Fibroblast of the aortic adventitia (primary cell): ENCODE data around the gene NOL4L. TPM values are rescaled to one million over a fixed set of nuclear protein-coding genes. Genes with fewer than 3 reads are reported as not detected.

Experiments
- DNase-seq: peaks from one replicate; pipeline ENCODE4 v3.0.0-alpha.2; 2010; ENCODE audit warnings: low read depth
- H3K4me3 ChIP-seq: 2 replicates; pipeline ENCODE4 v1.5.1; 2011; ENCODE audit warnings: low read depth, mild to moderate bottlenecking, control low read depth, low read length, moderate library complexity
- CTCF ChIP-seq: IDR thresholded peaks from 2 replicates; pipeline ENCODE4 v1.5.1; 2011; ENCODE audit warnings: mild to moderate bottlenecking, low read length, control low read depth, inconsistent platforms; ENCODE audit not compliant: insufficient read depth
- total RNA-seq: library from RNA; depleted of rRNA; stranded (reverse); fragments of >200 nt; gene quantifications from 2 replicates; pipeline ENCODE4 v1.2.3, GENCODE V29; 2012; ENCODE audit warnings: low replicate concordance

The NOL4L gene
- total RNA-seq, 1 donor: 4.5 TPM

- no peak for DNase-seq
- no peak overlapping the region for H3K4me3 ChIP-seq
- no peak for TF ChIP-seq CTCF
These were observed 13.6 kb downstream of the NOL4L start for GRCh38 chr20:32571566-32571965.

DNA sequence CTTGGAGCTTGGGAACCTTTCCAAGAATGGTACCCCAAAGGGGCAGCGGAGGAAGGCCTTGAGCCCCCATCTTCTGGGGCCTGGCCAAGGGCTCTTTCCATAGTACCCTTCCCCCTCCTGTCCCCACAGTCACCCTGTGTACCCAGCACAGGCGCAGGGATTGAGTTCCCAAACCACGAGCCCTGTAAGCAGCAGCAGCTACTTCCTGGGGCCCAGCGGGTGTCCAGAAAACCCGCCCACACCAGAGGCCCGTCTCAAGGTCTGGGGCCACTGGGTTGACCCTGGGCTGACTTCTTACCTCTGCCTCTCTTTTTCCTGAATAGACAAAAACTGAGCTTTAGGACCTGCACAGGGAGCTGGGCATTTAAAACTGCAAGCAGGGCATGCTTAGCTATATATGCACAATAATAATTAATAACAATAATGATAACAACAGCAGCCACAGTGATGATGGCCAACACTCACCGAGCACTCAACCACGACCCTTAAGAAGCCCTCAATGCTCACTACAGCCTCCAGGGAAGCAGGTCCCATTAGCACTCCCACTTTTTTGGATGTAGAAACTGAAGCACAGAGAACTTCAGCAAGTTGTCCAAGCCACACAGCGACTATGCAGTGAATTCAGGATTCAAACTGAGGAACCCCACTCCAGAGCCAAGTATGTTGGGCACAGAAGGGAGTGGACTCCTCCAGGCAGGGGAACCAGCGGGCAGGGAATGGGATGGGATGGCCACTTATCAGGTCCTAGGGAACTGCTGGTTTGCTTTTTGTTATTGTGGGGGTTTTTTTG is 14.5 kb downstream of the NOL4L start:
- DNase-seq: no peak

DNA sequence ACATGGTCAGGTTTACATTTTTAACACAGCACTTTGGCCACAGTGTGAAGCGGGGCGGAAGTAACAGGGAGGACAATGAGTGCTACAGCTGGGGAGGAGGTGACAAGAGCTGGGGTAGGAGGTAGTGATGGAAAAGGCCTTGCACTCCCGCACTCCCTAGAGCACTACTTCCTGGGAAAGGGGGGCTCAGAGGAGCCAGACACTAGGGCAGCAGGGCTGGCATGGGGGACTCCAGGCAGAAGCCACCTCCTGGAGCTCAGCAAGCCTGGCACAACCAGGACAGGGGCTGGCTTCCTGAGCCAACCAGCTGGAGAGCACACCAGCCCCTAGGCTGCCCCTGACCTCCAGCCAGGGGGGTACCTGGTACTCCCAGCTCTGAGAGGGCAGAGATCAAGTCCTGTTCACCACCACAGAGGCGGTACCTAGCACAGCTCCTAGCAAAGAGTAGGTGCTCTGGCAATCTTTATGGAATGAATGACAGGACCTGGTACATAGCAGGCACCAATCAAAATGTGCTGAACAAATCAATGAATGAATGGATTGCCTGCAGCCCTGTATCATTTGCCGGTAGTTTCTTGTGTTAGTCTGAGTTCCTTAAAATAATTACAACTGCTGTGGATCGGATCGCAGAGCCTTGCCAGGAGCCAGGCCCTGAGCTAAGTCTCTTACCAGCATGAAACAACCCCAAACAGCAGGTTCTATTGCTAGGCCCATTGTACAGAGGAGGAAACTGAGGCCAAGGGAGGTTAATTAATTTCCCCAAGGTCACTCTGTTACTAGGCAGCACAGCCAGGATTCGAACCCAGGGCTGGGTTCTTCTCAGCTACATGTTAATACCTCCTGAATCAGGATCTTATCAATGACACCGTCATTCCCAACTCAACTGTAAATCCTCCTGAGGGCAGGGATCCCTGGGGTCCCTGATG is 15.5 kb downstream of the NOL4L start:
- DNase-seq: no peak
- no peak for TF ChIP-seq CTCF
- no peak overlapping the region for H3K4me3 ChIP-seq

More for the DNA sequence above, 14.5 kb downstream of the NOL4L start:
- no peak overlapping the region for H3K4me3 ChIP-seq
- TF ChIP-seq CTCF: no peak

- TF ChIP-seq CTCF: no peak
- no peak for DNase-seq
- H3K4me3 ChIP-seq: no peak overlapping the region
These were observed 16.1 kb downstream of the NOL4L start for GRCh38 chr20:32569018-32569379.

GRCh38 chr20:32567384-32568178 is 17.6 kb downstream of the NOL4L start:
- no peak for TF ChIP-seq CTCF
- DNase-seq: no peak
- no peak overlapping the region for H3K4me3 ChIP-seq
